NCI-H774 (cell line): Measurements from ENCODE around the gene KCNK16.

Experiments
- DNase-seq: peaks from one replicate; lab custom pipeline; 2025; lab: John Stamatoyannopoulos, UW

Gene KCNK16

GRCh38 chr6:39276379-39276995 is 46.0 kb downstream of the KCNK16 start:
- no peak for DNase-seq

GRCh38 chr6:39274903-39275302 is 47.6 kb downstream of the KCNK16 start:
- no peak for DNase-seq

- no peak for DNase-seq
Measured at GRCh38 chr6:39274471-39274870, 48.0 kb downstream of the KCNK16 start.

GRCh38 chr6:39273406-39273821 is 49.1 kb downstream of the KCNK16 start:
- no peak for DNase-seq

- DNase-seq = no peak
Measured at GRCh38 chr6:39269961-39270360, 52.5 kb downstream of the KCNK16 start.

- DNase-seq = no peak
Measured at GRCh38 chr6:39268721-39269120, 53.8 kb downstream of the KCNK16 start.

GRCh38 chr6:39268171-39268570 is 54.3 kb downstream of the KCNK16 start:
- DNase-seq = no peak

- no peak for DNase-seq
Measured at GRCh38 chr6:39266782-39267355, 55.6 kb downstream of the KCNK16 start.

GRCh38 chr6:39266375-39266774 is 56.1 kb downstream of the KCNK16 start:
- peak; percentile 52 for DNase-seq
